PC-3 (cell line): ENCODE data around the gene IPO8. TPM values are rescaled to one million over a fixed set of nuclear protein-coding genes. Genes with fewer than 3 reads are reported as not detected.

Experiments
- ATAC-seq: fragments of 200-7000 bp; cut with Tn5 transposase; 2 replicates; pipeline ENCODE4 v1.9.1; 2020; ENCODE audit warnings: mild to moderate bottlenecking, moderate library complexity
- BruUV-seq: library from RNA; stranded (reverse); fragments of 400-500 nt; replicated peaks from 2 replicates; lab custom pipeline; 2021; lab: Mats Ljungman, UMichigan
- CTCF ChIA-PET: fragments of 300-600 bp; sonication (Branson Sonifier 250); formaldehyde crosslinking; loops from one replicate; lab custom pipeline; 2022; ENCODE audit warnings: antibody characterized with exemption; lab: Charles Lee
- POLR2A ChIA-PET: fragments of 300-600 bp; sonication (Branson Sonifier 250); formaldehyde crosslinking; loops from one replicate; lab custom pipeline; 2022; ENCODE audit warnings: antibody characterized with exemption; ENCODE audit not compliant: unreplicated experiment; lab: Charles Lee
- DNase-seq: peaks from one replicate; pipeline ENCODE4 v3.0.0-alpha.2; 2015
- H2AFZ ChIP-seq: fragments of 300-600 bp; sonication (generic); 2 replicates; pipeline ENCODE4 v1.6.0; 2016; ENCODE audit warnings: antibody characterized with exemption, low read length
- H3F3A ChIP-seq: fragments of 300-600 bp; sonication (generic); one replicate; pipeline ENCODE4 v1.6.0; 2017; ENCODE audit warnings: antibody characterized with exemption, low read length, control low read depth, mild to moderate bottlenecking; ENCODE audit not compliant: unreplicated experiment
- H3K27ac ChIP-seq: fragments of 300-600 bp; sonication (generic); 2 replicates; pipeline ENCODE4 v1.5.1; 2016; ENCODE audit warnings: mild to moderate bottlenecking, low read length
- H3K27me3 ChIP-seq: fragments of 300-600 bp; sonication (generic); 2 replicates; pipeline ENCODE4 v1.6.1; 2016; ENCODE audit warnings: low read length, mixed read lengths
- H3K36me3 ChIP-seq: fragments of 300-600 bp; sonication (generic); 2 replicates; pipeline ENCODE4 v1.6.1; 2016; ENCODE audit warnings: low read depth, mixed run types, low read length, mixed read lengths
- H3K4me1 ChIP-seq: fragments of 300-600 bp; sonication (generic); 2 replicates; pipeline ENCODE4 v1.5.1; 2016; ENCODE audit warnings: low read length; ENCODE audit not compliant: insufficient read depth
- H3K4me2 ChIP-seq: fragments of 300-600 bp; sonication (generic); 2 replicates; pipeline ENCODE4 v1.6.0; 2016; ENCODE audit warnings: low read length
- H3K4me3 ChIP-seq: fragments of 300-600 bp; sonication (generic); 2 replicates; pipeline ENCODE4 v1.5.1; 2016; ENCODE audit warnings: mild to moderate bottlenecking, low read length, mixed read lengths
- H3K79me2 ChIP-seq: fragments of 300-600 bp; sonication (generic); 2 replicates; pipeline ENCODE4 v1.6.1; 2017; ENCODE audit warnings: low read length, mixed read lengths
- H3K9ac ChIP-seq: fragments of 300-600 bp; sonication (generic); 2 replicates; pipeline ENCODE4 v1.6.0; 2016; ENCODE audit warnings: mild to moderate bottlenecking, low read length
- H3K9me2 ChIP-seq: fragments of 300-600 bp; sonication (generic); replicated peaks from 2 replicates; pipeline ENCODE4 v1.6.1; 2016; ENCODE audit warnings: mixed run types, low read length, mixed read lengths
- H3K9me3 ChIP-seq: fragments of 300-600 bp; sonication (generic); 2 replicates; pipeline ENCODE4 v1.6.1; 2016; ENCODE audit warnings: low read length, mixed read lengths
- H4K20me1 ChIP-seq: fragments of 300-600 bp; sonication (generic); 2 replicates; pipeline ENCODE4 v1.6.1; 2016; ENCODE audit warnings: low read length, mixed read lengths
- CTCF ChIP-seq: fragments of 300-600 bp; sonication (generic); conservative IDR thresholded peaks from 2 replicates; pipeline ENCODE4 v1.5.1; 2017; ENCODE audit warnings: antibody characterized with exemption, low read depth, mild to moderate bottlenecking, low read length
- EZH2 ChIP-seq: fragments of 300-600 bp; sonication (generic); IDR thresholded peaks from one replicate; pipeline ENCODE4 v1.6.1; 2017; ENCODE audit warnings: antibody characterized with exemption, mild to moderate bottlenecking, low read length; ENCODE audit not compliant: unreplicated experiment
- EZH2phosphoT487 ChIP-seq: fragments of 300-600 bp; sonication (generic); IDR thresholded peaks from 2 replicates; pipeline ENCODE4 v1.6.1; 2018; ENCODE audit warnings: mild to moderate bottlenecking, antibody characterized with exemption, low read length, borderline replicate concordance
- intact Hi-C: fragments of 100-400 bp; cut with micrococcal nuclease; formaldehyde crosslinking; loops from 2 replicates; pipeline ENCODE4 v1.9.0; 2023
- total RNA-seq: library from RNA; depleted of rRNA; stranded (reverse); fragments of >200 nt; gene quantifications from 2 replicates; pipeline ENCODE4 v1.2.3, GENCODE V29; 2014

The IPO8 gene
- total RNA-seq, 1 experiment from 2014 or later: 13.3 TPM

- no TSS peak for BruUV-seq
- peaks cover 14% of the 10 kb centered on the region; the same call in 1 of the 2 replicates for H3K36me3 ChIP-seq
- CTCF ChIA-PET: no interaction called here
Measured at GRCh38 chr12:30679241-30679640, 16.4 kb downstream of the IPO8 start.

GRCh38 chr12:30678221-30678620, 17.4 kb downstream of the IPO8 start:
- no peak for DNase-seq
- no peaks in the 10 kb centered on the region for H3F3A ChIP-seq
- H3K4me3 ChIP-seq: no peak overlapping the region
- H2AFZ ChIP-seq: no peak overlapping the region
- no peaks in the 10 kb centered on the region for H3K27me3 ChIP-seq
- CTCF ChIA-PET: no interaction called here
- no peaks in the 10 kb centered on the region for H3K9me3 ChIP-seq
- ATAC-seq: no peak
- H4K20me1 ChIP-seq: no peaks in the 10 kb centered on the region
- H3K4me2 ChIP-seq: no peak overlapping the region
- H3K36me3 ChIP-seq: peaks cover 16% of the 10 kb centered on the region; the same call in 1 of the 2 replicates
- no peak overlapping the region for H3K27ac ChIP-seq
- no peaks in the 10 kb centered on the region for H3K9me2 ChIP-seq
- intact Hi-C loops: no loop called here
- BruUV-seq: no TSS peak
- H3K79me2 ChIP-seq: no peaks in the 10 kb centered on the region
- no peak overlapping the region for H3K9ac ChIP-seq
- TF ChIP-seq EZH2: no peak
- TF ChIP-seq EZH2phosphoT487: no peak
- TF ChIP-seq CTCF: no peak
- H3K4me1 ChIP-seq: no peaks in the 10 kb centered on the region
- POLR2A ChIA-PET: no interaction called here

More at GRCh38 chr12:30679241-30679640, 16.4 kb downstream of the IPO8 start:
- ATAC-seq (no peak), DNase-seq (no peak)
- H3K4me3 ChIP-seq: no peak overlapping the region
- H3K4me1 ChIP-seq: no peaks in the 10 kb centered on the region
- POLR2A ChIA-PET: no interaction called here
- no peaks in the 10 kb centered on the region for H3K9me3 ChIP-seq
- no peak for TF ChIP-seq CTCF
- TF ChIP-seq EZH2: no peak
- TF ChIP-seq EZH2phosphoT487: no peak
- H3K27ac ChIP-seq: no peak overlapping the region
- no peaks in the 10 kb centered on the region for H3K27me3 ChIP-seq
- H3F3A ChIP-seq: no peaks in the 10 kb centered on the region
- no peaks in the 10 kb centered on the region for H3K79me2 ChIP-seq
- H3K9ac ChIP-seq: no peak overlapping the region
- H2AFZ ChIP-seq: no peak overlapping the region
- intact Hi-C loops: no loop called here
- no peak overlapping the region for H3K4me2 ChIP-seq
- no peaks in the 10 kb centered on the region for H3K9me2 ChIP-seq
- no peaks in the 10 kb centered on the region for H4K20me1 ChIP-seq

- Histone ChIP-seq H3K9ac (no peak overlapping the region), H3K9me3 (no peaks in the 10 kb centered on the region), H3K36me3 (peaks cover 7% of the 10 kb centered on the region), H3K27ac (peak overlapping the region; percentile 30; the same call in 1 of the 2 replicates), H4K20me1 (no peaks in the 10 kb centered on the region), H3K4me2 (no peak overlapping the region), H3K79me2 (no peaks in the 10 kb centered on the region), H3F3A (no peaks in the 10 kb centered on the region), H2AFZ (no peak overlapping the region), H3K27me3 (no peaks in the 10 kb centered on the region), H3K9me2 (no peaks in the 10 kb centered on the region), H3K4me3 (no peak overlapping the region), H3K4me1 (no peaks in the 10 kb centered on the region)
- BruUV-seq: no TSS peak
- CTCF ChIA-PET: no interaction called here
- DNase-seq (no peak), ATAC-seq (peak; percentile 54)
- intact Hi-C loops: no loop called here
- POLR2A ChIA-PET: no interaction called here
- TF ChIP-seq EZH2phosphoT487: no peak
- no peak for TF ChIP-seq EZH2
- TF ChIP-seq CTCF: no peak
Measured at GRCh38 chr12:30661210-30661609, 34.5 kb downstream of the IPO8 start.
